GM19328 (cell line): Measurements from ENCODE around the gene KLF11.

Experiments
- ATAC-seq: cut with Tn5 transposase; IDR thresholded peaks from one replicate; pipeline ENCODE4 v1.9.1; 2021; ENCODE audit warnings: mild to moderate bottlenecking, moderate library complexity; ENCODE audit not compliant: unreplicated experiment

Gene KLF11

GRCh38 chr2:10061221-10061925 lies 18.0 kb downstream of the KLF11 start:
- no peak for ATAC-seq

GRCh38 chr2:10062931-10063365 lies 19.6 kb downstream of the KLF11 start:
- no peak for ATAC-seq

- no peak for ATAC-seq
These were observed 20.2 kb downstream of the KLF11 start for GRCh38 chr2:10063566-10063965.

DNA sequence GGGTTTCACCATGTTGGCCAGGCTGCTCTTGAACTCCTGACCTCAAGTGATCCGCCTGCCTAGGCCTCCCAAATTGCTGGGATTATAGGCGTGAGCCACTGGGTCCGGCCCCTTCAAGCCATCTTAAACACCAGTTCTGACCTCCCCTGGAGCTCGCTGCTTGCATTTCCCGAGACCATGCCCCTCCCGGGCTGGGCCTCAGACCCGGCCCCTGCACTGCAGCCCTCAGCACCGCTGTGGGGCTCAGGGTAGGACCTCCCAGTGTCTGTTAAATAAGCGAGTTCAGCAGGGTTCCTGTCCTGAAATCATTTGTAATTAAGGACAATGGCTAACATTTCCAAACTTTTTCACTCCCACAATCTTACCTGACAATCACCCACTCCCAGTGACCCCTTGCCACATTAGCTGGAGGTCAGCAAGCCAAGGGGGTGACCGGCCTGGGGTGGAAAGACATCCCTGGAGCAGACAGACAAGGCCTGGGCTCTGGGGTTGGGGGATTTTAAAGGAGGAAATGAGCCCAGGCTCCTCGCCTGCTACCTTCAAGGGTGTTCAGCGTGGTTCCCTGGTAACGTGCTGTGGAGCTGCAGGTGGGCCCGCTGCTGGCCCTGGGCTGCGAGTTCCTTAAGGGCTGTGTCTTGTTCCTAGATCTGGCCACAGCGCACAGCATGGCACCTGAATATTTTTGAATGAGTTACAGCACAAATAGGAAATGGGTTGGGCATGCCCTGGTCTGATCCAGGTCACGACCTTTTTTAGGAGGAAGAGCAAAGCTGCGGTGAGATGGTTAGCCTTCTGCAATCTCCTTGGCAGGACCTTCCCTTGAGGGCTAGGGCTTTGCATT lies 21.8 kb downstream of the KLF11 start:
- ATAC-seq = no peak

DNA sequence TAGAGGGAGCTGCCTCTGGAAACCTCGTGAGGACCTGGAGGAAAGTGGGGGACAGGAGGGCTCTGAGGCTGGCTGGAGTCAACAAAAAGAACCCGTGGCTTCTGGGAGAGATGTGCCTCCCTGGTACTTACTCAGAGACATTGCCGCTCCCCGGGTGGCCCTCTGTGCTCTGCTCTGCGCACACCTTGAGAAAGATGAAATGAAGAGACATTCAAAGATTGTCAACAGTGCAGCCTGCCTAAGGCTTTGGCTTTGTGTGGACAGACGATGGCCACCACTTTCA lies 22.4 kb downstream of the KLF11 start:
- ATAC-seq = no peak

GRCh38 chr2:10067330-10067729 lies 24.0 kb downstream of the KLF11 start:
- no peak for ATAC-seq

DNA sequence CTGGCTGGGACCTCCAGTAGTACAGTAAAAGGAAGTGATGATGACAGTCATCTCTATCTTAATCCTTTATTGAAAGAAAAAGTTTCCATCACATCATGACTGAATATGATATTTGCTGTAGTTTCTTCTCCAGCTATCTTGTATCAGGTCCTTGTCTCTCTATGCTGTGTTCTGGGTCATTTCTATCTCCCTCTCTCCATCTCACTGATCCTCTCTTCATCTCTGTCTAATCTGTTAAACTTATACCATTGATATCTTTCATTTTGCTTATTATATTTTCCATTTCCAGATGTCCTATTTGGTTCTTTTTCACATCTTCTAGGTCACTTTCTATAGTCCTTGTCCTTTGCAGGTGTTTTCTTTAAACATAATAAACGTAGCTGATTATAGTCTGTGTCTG lies 24.5 kb downstream of the KLF11 start:
- no peak for ATAC-seq

DNA sequence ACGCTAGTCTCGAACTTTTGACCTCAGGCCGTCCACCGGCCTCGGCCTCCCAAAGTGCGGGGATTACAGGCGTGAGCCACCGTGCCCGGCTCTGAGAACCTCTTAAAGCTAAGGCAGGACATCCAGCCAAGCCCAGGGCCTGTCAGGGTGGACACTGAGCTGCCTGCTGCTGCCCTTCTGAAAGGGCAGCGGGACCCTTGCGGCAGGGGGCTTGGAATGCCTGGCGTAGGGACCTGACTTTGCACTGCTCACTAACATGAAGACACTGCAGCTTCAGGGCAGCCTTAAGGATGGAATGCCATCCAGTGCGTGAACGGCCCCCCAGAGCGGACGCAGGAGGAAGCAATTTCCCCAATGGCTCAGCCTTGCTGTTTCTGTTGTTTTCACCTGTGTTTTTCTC lies 27.8 kb downstream of the KLF11 start:
- no peak for ATAC-seq

DNA sequence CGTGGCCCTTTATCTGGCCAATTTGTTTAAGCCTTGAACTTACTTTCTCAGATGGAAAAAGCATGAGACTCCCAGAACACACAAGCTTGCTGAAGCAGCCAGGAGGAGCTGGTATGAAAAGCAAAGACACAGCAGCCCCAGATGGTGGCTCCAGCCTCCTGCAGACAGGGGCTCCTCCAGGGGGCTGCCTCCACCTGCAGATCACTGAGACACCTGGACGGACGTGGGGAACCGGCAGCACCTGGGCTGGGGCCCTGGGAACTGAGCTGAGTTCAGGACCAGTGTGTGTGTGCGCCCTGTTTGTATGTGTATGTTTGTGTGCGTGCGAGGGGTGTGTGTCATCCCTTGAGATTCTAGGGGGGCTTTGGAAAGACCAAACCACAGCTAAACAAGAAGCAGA lies 28.2 kb downstream of the KLF11 start:
- ATAC-seq = no peak

DNA sequence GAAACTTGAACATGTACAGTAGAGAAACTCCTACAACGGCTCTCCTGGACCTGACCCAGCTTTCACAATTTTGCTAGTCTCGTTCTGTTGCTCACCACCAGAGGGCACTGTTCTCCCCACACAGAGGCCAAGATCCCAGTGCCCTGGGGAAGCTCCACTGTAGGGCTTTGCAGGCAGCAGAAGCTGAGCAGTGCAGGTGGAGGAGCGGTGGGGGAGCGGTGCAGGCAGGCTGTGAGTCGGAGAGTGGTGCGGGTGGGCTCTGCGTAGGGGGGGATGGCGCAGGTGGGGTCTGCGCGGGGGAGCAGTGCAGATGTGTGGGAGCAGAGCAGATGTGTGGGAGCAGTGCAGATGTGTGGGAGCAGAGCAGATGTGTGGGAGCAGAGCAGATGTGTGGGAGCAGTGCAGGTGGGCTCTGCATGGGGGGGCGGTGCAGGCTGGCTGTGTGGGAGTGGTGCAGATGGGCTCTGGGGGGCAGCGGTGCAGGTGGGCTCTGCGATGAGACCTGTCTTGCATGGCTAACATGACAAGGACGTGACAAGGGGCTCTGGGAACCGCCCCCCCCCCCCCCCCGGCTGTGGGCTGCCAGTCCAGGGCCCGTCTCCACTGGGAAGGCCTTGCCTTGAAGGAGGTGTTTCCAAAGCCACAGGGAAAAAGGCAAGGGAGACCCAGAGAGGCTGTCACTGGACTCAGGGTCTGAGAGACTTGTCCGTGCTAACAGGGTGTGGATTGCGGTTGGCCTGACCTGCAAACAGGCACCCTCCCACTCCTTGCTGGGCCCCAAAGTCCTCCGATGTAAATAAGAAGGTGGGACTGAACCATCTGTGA lies 29.5 kb downstream of the KLF11 start:
- peak; percentile 78 for ATAC-seq

DNA sequence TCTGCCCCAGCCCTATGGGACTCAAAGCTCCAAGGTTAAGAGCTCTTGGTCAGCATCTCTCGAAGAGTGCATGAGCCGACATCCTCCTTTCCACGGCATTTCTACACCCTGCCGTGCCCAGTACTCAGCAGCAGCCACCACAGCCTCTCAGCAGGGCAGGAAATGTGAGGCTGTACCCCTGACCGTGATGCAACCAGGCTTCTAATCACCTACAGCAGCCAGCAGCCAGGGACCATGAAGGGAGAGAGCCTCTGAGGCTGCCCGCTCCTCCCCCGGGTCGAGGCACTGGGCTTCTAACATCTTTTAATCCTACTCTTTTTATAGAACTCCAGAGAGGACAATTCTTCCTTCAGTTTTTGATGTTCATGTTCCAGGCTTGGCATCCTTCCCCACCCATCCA lies 30.4 kb downstream of the KLF11 start:
- no peak for ATAC-seq

- no peak for ATAC-seq
These were observed 31.8 kb downstream of the KLF11 start for GRCh38 chr2:10075101-10075500.

DNA sequence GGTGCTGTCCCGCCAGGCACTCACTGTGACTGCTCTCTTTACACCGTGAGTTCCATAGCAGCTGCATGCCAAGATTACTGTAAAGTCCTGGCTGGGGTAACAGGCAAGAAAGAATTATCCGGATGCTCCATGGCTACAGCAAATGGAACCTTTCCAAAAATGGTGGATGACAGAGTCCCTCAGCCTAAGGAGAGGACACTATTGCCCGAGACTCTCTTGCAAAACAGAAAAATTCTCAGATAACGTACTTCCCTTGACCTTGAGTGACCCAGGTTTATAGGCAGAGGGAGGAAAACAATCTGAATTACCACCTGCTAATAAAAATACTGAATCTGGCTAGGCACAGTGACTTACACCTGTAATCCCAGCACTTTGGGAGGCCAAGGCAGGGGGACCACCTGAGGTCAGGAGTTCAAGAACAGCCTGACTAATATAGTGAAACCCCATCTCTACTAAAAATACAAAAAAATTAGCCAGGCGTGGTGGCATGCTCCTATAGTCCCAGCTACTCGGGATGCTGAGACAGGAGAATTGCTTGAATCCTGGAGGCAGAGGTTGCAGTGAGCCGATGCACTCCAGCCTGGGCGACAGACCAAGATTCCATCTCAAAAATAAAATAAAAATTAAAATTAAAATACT lies 32.3 kb downstream of the KLF11 start:
- ATAC-seq = no peak

GRCh38 chr2:10076511-10076910 lies 33.2 kb downstream of the KLF11 start:
- ATAC-seq = no peak

DNA sequence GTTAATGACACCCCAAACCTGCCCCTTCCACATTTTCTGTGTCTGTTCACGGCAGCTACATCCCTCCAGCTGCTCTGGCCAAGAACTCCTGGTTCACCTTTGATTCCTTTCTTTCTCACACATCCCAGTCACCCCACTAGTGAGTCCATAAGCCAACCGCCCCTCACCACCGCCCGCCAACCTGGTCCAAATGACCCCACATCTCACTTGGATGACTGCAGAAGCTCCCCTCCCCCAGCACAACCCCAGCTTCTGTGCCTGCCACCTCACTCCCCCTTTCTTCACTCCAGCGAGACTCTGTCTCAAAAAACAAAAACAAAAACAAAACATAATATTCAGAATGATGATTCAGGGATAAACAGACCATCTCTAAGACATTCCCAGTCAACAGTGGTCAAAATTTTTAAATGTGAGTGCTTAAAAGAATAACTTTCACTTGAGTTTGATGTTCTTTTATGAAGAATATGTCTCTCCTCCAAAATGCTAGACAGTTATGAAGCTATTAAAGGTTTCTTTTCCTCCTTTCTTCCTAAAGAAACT lies 33.7 kb downstream of the KLF11 start:
- no peak for ATAC-seq

- ATAC-seq = no peak
These were observed 34.7 kb downstream of the KLF11 start for GRCh38 chr2:10078001-10078400.

GRCh38 chr2:10078704-10079265 lies 35.4 kb downstream of the KLF11 start:
- no peak for ATAC-seq

DNA sequence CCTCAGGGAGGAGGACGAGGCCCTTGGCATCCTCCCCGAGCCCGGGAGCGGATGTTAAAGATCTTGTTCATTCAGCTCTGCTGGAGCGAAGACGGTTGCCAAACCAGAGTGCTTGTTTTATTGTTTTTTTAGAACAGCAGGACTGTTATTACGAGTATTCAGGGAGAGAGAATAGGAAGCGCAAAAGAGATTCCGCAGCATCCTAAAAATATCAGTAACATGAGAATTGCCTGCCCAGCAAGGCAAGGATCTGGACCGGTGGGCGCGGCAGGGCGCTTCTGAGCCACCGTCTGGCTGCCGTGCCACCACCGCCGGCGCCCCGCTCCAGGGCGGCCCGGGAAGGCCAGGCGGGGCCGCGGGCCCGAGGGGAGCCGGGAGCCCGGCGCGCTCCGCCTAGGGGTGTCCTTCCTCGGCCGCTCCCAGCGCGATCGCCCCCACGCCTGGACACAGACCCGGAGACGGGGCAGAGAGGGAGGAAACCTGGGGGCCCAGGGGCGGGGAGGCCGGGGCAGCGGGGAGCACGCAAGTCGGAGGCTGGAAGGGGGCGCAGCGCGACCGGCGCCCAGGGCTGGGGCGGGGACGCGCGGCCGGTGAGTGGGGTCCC lies 36.0 kb downstream of the KLF11 start:
- no peak for ATAC-seq

DNA sequence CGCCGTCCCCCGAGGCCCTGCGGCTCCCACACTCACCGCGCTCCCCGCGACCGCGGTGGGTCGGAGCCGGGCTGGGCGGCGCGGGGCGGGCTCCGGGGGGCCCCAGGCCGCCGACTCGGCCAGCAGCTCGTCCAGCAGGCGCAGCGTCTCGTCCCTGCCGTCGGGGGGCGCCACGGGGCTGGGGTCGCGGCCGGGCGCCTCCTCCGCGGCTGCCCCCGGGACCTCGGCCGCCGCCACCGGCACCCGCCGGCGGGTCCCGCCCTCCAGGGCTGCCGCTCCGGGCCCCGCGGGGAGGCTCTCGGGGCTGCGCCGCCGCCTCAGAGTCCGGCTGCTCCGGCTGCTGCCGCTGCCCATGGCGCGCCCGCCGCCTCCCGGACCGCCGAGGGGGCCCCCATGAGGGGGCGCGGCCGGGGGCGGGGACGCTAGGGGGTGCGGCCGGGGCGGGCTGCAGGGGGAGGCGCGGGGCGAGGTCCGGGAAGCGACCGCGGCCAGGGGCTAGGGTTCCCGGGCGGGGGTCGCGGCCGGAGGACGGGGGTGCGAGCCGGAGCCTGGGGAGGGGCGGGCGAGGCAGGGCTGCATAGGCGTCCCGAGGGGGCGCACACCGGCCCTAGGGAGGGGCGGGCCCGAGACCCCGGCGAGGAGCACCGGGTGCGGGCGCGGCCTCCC lies 36.7 kb downstream of the KLF11 start, which contains the start of gene CYS1:
Gene CYS1, minus strand, starts transcription at position 542 of the 666 bp plus-strand sequence. Its CDS starts 188 bp downstream, at position 354.
- ATAC-seq = no peak
